Thyroid gland (tissue), 4 donors: ENCODE data around the gene COMMD8. TPM values are rescaled to one million over a fixed set of nuclear protein-coding genes. Genes with fewer than 3 reads are reported as not detected.

Experiments used
- DNase-seq, 2 donors: peaks; one replicate each; pipeline ENCODE4 v3.0.0-alpha.2; 2019
- H3K27ac ChIP-seq, 3 donors: fragments of 200-600 bp; sonication (generic); 1 replicate in 2 of 3; 2 replicates in 1 of 3; pipeline ENCODE4 v1.5.1; 2016 to 2019; ENCODE audit warnings: mild to moderate bottlenecking in 1 of 3, moderate library complexity in 1 of 3
- H3K27me3 ChIP-seq: fragments of 200-600 bp; sonication (generic); one replicate; pipeline ENCODE4 v1.5.1; 2019
- H3K36me3 ChIP-seq, 2 donors: fragments of 200-600 bp; sonication (generic); one replicate each; pipeline ENCODE4 v1.5.1; 2016 to 2019
- H3K4me1 ChIP-seq, 2 donors: fragments of 200-600 bp; sonication (generic); one replicate each; pipeline ENCODE4 v1.5.1; 2017 to 2019
- H3K4me3 ChIP-seq, 3 donors: fragments of 200-600 bp; sonication (generic); replicated peaks in 1 of 3; 1 replicate in 2 of 3; 2 replicates in 1 of 3; pipeline ENCODE4 v1.5.1; 2016; ENCODE audit warnings: mild to moderate bottlenecking in 1 of 3
- H3K9me3 ChIP-seq: fragments of 200-600 bp; sonication (generic); one replicate; pipeline ENCODE4 v1.5.1; 2017
- POLR2A ChIP-seq, 2 donors: fragments of 450-650 bp; IDR thresholded peaks; one replicate each; pipeline ENCODE4 v1.6.1; 2017; ENCODE audit warnings: antibody characterized with exemption in 2 of 2, mild to moderate bottlenecking in 2 of 2, moderate library complexity in 1 of 2
- WGBS, 2 donors: methylation state at CpG; one replicate each; pipeline ENCODE4 v1.1.5; 2017; 5-methylcytosine and 5-hydroxymethylcytosine counted together
- intact Hi-C: fragments of 100-400 bp; cut with DNase I; formaldehyde crosslinking; loops from one replicate; pipeline ENCODE4 v1.15.1; 2023
- total RNA-seq, 4 donors: library from RNA; depleted of rRNA; stranded (reverse); fragments of >200 nt; gene quantifications; one replicate each; pipeline ENCODE4 v1.2.3, GENCODE V29; 2016
- TF ChIP-seq, protein P1 (sequence below), 6 experiments: fragments of 200-600 bp in 3 of 6; fragments of 450-650 bp in 3 of 6; sonication (generic) in 3 of 6; IDR thresholded peaks; one replicate each; pipeline ENCODE4 v1.5.1; 2016 to 2019; ENCODE audit warnings: antibody characterized with exemption in 6 of 6, mild to moderate bottlenecking in 2 of 6, inconsistent platforms in 1 of 6, moderate library complexity in 1 of 6

The COMMD8 gene
- total RNA-seq, 4 donors from 2014 or later = 19.8 to 34.2 (median 28.5) TPM

- no peaks in the 10 kb centered on the region for H3K9me3 ChIP-seq
- H3K4me1 ChIP-seq = peaks cover 8 to 10% of the 10 kb centered on the region in 2 donors
- no peak overlapping the region for H3K4me3 ChIP-seq
- TF ChIP-seq, protein P1, sequence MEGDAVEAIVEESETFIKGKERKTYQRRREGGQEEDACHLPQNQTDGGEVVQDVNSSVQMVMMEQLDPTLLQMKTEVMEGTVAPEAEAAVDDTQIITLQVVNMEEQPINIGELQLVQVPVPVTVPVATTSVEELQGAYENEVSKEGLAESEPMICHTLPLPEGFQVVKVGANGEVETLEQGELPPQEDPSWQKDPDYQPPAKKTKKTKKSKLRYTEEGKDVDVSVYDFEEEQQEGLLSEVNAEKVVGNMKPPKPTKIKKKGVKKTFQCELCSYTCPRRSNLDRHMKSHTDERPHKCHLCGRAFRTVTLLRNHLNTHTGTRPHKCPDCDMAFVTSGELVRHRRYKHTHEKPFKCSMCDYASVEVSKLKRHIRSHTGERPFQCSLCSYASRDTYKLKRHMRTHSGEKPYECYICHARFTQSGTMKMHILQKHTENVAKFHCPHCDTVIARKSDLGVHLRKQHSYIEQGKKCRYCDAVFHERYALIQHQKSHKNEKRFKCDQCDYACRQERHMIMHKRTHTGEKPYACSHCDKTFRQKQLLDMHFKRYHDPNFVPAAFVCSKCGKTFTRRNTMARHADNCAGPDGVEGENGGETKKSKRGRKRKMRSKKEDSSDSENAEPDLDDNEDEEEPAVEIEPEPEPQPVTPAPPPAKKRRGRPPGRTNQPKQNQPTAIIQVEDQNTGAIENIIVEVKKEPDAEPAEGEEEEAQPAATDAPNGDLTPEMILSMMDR (IDR thresholded peaks at IDR 0.05) = no peak
- no peak for TF ChIP-seq POLR2A (IDR thresholded peaks at IDR 0.05)
- H3K27ac ChIP-seq = no peak overlapping the region
- WGBS, 2 donors = 79 to 82% methylated on average over 1 of the region's 1 CpG
- intact Hi-C loops = no loop called here
- H3K27me3 ChIP-seq = no peaks in the 10 kb centered on the region
- no peaks in the 10 kb centered on the region for H3K36me3 ChIP-seq
- DNase-seq = no peak
These were observed 53.2 kb downstream of the COMMD8 start for GRCh38 chr4:47410271-47410670.

DNA sequence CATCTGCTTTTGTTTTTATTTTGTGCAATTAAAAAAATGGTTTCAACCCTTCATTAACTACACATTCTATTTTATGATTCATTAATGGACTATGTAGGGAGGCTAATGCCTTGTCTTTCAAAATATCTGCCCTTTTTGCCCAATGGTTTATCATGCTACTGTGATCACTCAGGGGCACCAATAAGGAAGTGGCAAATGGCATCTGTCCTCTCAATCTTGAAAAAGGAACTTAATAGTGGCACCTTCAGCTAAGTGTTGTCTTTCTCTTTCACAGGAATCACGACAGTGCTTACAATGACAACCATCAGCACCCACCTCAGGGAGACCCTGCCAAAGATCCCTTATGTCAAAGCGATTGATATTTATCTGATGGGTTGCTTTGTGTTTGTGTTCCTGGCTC lies 57.1 kb downstream of the COMMD8 start:
- no peak overlapping the region for H3K27ac ChIP-seq
- no peaks in the 10 kb centered on the region for H3K36me3 ChIP-seq
- TF ChIP-seq POLR2A (IDR thresholded peaks at IDR 0.05) = no peak
- TF ChIP-seq, protein P1 (IDR thresholded peaks at IDR 0.05) = no peak
- no peaks in the 10 kb centered on the region for H3K9me3 ChIP-seq
- whole genome bisulfite sequencing, 2 donors = 81 to 84% methylated on average over 2 of the region's 2 CpGs
- intact Hi-C loops = no loop called here
- H3K4me3 ChIP-seq = no peak overlapping the region
- DNase-seq = no peak
- H3K27me3 ChIP-seq = no peaks in the 10 kb centered on the region
- no peaks in the 10 kb centered on the region for H3K4me1 ChIP-seq

Other genes with a start within 250 kb of the COMMD8 start
- 10 to 100 TPM; 35.3 to 55.6 (median 43.8) TPM for gene ATP10D, start 21.6 kb upstream of the COMMD8 start, total RNA-seq